ENCODE data around the gene BEST1.

- TF ChIP-seq ELK4 (CRISPR knock-in tag; IDR thresholded peaks at IDR 0.05; ENCODE audit: borderline replicate concordance) (no peak), RAD51 (IDR thresholded peaks at IDR 0.05; ENCODE audit: borderline replicate concordance) (no peak), CREM (IDR thresholded peaks at IDR 0.05) (no peak), CREM (CRISPR knock-in tag; IDR thresholded peaks at IDR 0.05) (no peak), MAFF (IDR thresholded peaks at IDR 0.05; ENCODE audit: low read depth, low read length) (no peak), HNF1A (IDR thresholded peaks at IDR 0.05; ENCODE audit: low read depth) (no peak), HNF1A (CRISPR knock-in tag; IDR thresholded peaks at IDR 0.05; ENCODE audit: borderline replicate concordance) (no peak), ZBTB26 (CRISPR knock-in tag; IDR thresholded peaks at IDR 0.05; ENCODE audit: borderline replicate concordance) (no peak), TBP (CRISPR knock-in tag; IDR thresholded peaks at IDR 0.05) (no peak), DR1 (CRISPR knock-in tag; IDR thresholded peaks at IDR 0.05) (no peak), MXD3 (CRISPR knock-in tag; IDR thresholded peaks at IDR 0.05) (no peak), BCL3 (CRISPR knock-in tag; IDR thresholded peaks at IDR 0.05) (no peak), ZNF772 (CRISPR knock-in tag; IDR thresholded peaks at IDR 0.05) (no peak), TERF1 (CRISPR knock-in tag; IDR thresholded peaks at IDR 0.05) (no peak)
Measured at GRCh38 chr11:61959678-61960077, 9.5 kb downstream of the BEST1 start.
